Activated gamma-delta T cell treated with Interleukin-2 at 50 U/mL for 16 hours (primary cell): ENCODE data around the gene FAN1.
"Not testable (repeated sequence)": the region's sequence is repeated elsewhere in the genome, so short reads cannot be mapped to it uniquely, and the experiment has no call there.

Experiments used
- DNase-seq: peaks from one replicate; pipeline ENCODE4 v3.0.0-alpha.2; 2020

Gene FAN1

GRCh38 chr15:30903497-30904187 is at the start of gene FAN1:
Gene FAN1 (plus strand): TSS chr15:30903915. CDS start chr15:30904664, 749 bp downstream.
- peak; percentile 60 for DNase-seq

GRCh38 chr15:30859091-30859874 is 44.4 kb upstream of the FAN1 start:
- peak; percentile 8 for DNase-seq

- no peak for DNase-seq
Observed at GRCh38 chr15:30865257-30865656, 38.5 kb upstream of the FAN1 start.

- DNase-seq = no peak
Observed at GRCh38 chr15:30870681-30871080, 33.0 kb upstream of the FAN1 start.

- DNase-seq = no peak
Observed at GRCh38 chr15:30872341-30872748, 31.4 kb upstream of the FAN1 start.

GRCh38 chr15:30877070-30877469 is 26.6 kb upstream of the FAN1 start:
- DNase-seq = no peak

GRCh38 chr15:30878515-30878914 is 25.2 kb upstream of the FAN1 start:
- DNase-seq = no peak

GRCh38 chr15:30882849-30883433 is 20.8 kb upstream of the FAN1 start:
- DNase-seq = no peak

GRCh38 chr15:30883666-30884065 is 20.0 kb upstream of the FAN1 start:
- DNase-seq = not testable (repeated sequence)

GRCh38 chr15:30885814-30886213 is 17.9 kb upstream of the FAN1 start:
- no peak for DNase-seq

- no peak for DNase-seq
Observed at GRCh38 chr15:30889196-30889595, 14.5 kb upstream of the FAN1 start.

GRCh38 chr15:30895461-30896210 is 8.1 kb upstream of the FAN1 start:
- no peak for DNase-seq

GRCh38 chr15:30896211-30896606 is 7.5 kb upstream of the FAN1 start:
- DNase-seq = no peak

GRCh38 chr15:30901889-30902288 is 1.8 kb upstream of the FAN1 start:
- DNase-seq = no peak

- no peak for DNase-seq
Observed at GRCh38 chr15:30904812-30905211, 1.1 kb downstream of the FAN1 start.

GRCh38 chr15:30905821-30906220 is 2.1 kb downstream of the FAN1 start:
- DNase-seq = no peak

GRCh38 chr15:30906366-30906765 is 2.7 kb downstream of the FAN1 start:
- DNase-seq = no peak

GRCh38 chr15:30913761-30914160 is 10.0 kb downstream of the FAN1 start:
- no peak for DNase-seq

GRCh38 chr15:30917013-30917412 is 13.3 kb downstream of the FAN1 start:
- DNase-seq = no peak

- no peak for DNase-seq
Observed at GRCh38 chr15:30917675-30918074, 14.0 kb downstream of the FAN1 start.

- DNase-seq = no peak
Observed at GRCh38 chr15:30918366-30918765, 14.7 kb downstream of the FAN1 start.

- no peak for DNase-seq
Observed at GRCh38 chr15:30919877-30920550, 16.3 kb downstream of the FAN1 start.

GRCh38 chr15:30921106-30921505 is 17.4 kb downstream of the FAN1 start:
- no peak for DNase-seq
